ENCODE results near the gene CNOT9. TPM values are rescaled to one million over a fixed set of nuclear protein-coding genes. Genes with fewer than 3 reads are reported as not detected.

Gene CNOT9
- total and polyA plus RNA-seq, 2 of the 13 experiments (the other 11 are each of a cell fraction or from before 2014, with no cell fraction given), result 82.6 to 92.4 TPM

- peak; percentile 33; the same call in 1 of the 2 replicates for TF ChIP-seq ARID4A (CRISPR knock-in tag; IDR thresholded peaks at IDR 0.05; ENCODE audit: borderline replicate concordance)
- no peak for TF ChIP-seq SMYD3 (CRISPR knock-in tag; IDR thresholded peaks at IDR 0.05)
- no peak for TF ChIP-seq MXD1 (CRISPR knock-in tag; IDR thresholded peaks at IDR 0.05)
- TF ChIP-seq ZNF281 (CRISPR knock-in tag; IDR thresholded peaks at IDR 0.05; ENCODE audit: borderline replicate concordance), result 0 out of 2 replicates have a peak, but pooled peaks have one; percentile 49
- TF ChIP-seq KLF15 (CRISPR knock-in tag; IDR thresholded peaks at IDR 0.05; ENCODE audit: borderline replicate concordance), result no peak
- no peak for TF ChIP-seq ATAD3A (CRISPR knock-in tag; IDR thresholded peaks at IDR 0.05)
- no peak for TF ChIP-seq ZFP91 (CRISPR knock-in tag; IDR thresholded peaks at IDR 0.05; ENCODE audit: borderline replicate concordance)
- no peak for TF ChIP-seq ZNF616 (CRISPR knock-in tag; IDR thresholded peaks at IDR 0.05; ENCODE audit: low read depth)
- TF ChIP-seq KDM3A (CRISPR knock-in tag; IDR thresholded peaks at IDR 0.05; ENCODE audit: low read depth), result no peak
- TF ChIP-seq ZNF687 (CRISPR knock-in tag; IDR thresholded peaks at IDR 0.05), result peak; percentile 45; the same call in 1 of the 2 replicates
- TF ChIP-seq SALL1 (CRISPR knock-in tag; IDR thresholded peaks at IDR 0.05), result peak; percentile 50
- TF ChIP-seq LCORL (IDR thresholded peaks at IDR 0.05), result no peak
- TF ChIP-seq LCORL (CRISPR knock-in tag; IDR thresholded peaks at IDR 0.05), result no peak
- no peak for TF ChIP-seq RXRB (CRISPR knock-in tag; IDR thresholded peaks at IDR 0.05; ENCODE audit: borderline replicate concordance)
- no peak for TF ChIP-seq ZNF761 (CRISPR knock-in tag; conservative IDR thresholded peaks at IDR 0.05)
- TF ChIP-seq GATA4 (IDR thresholded peaks at IDR 0.05; ENCODE audit: borderline replicate concordance, low read depth), result no peak
- 0 out of 2 replicates have a peak, but pooled peaks have one; percentile 52 for TF ChIP-seq HDAC1 (CRISPR knock-in tag; IDR thresholded peaks at IDR 0.05)
Measured at GRCh38 chr2:218615868-218616315, 47.3 kb downstream of the CNOT9 start (continued).

Data from HepG2 (cell line).